ENCODE data around the gene INSM1.

Gene INSM1

DNA sequence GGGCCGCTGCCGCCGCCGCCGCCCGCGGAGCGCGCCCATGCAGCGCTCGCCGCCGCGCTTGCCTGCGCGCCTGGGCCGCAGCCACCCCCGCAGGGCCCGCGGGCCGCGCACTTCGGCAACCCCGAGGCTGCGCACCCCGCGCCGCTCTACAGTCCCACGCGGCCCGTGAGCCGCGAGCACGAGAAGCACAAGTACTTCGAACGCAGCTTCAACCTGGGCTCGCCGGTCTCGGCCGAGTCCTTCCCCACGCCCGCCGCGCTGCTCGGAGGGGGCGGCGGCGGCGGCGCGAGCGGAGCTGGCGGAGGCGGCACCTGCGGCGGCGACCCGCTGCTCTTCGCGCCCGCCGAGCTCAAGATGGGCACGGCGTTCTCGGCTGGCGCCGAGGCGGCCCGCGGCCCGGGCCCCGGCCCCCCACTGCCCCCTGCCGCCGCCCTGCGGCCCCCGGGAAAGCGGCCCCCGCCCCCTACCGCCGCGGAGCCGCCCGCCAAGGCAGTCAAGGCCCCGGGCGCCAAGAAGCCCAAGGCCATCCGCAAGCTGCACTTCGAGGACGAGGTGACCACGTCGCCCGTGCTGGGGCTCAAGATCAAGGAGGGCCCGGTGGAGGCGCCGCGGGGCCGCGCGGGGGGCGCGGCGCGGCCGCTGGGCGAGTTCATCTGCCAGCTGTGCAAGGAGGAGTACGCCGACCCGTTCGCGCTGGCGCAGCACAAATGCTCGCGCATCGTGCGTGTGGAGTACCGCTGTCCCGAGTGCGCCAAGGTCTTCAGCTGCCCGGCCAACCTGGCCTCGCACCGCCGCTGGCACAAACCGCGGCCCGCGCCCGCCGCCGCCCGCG, 730 bp downstream of the INSM1 start:
- no peak overlapping the region for H3K4me3 ChIP-seq (ENCODE audit: low read depth, low read length)
- POLR2A ChIA-PET, result no interaction called here
- DNase-seq (ENCODE audit: low read depth, low spot score), result no peak
- TF ChIP-seq, protein P1, sequence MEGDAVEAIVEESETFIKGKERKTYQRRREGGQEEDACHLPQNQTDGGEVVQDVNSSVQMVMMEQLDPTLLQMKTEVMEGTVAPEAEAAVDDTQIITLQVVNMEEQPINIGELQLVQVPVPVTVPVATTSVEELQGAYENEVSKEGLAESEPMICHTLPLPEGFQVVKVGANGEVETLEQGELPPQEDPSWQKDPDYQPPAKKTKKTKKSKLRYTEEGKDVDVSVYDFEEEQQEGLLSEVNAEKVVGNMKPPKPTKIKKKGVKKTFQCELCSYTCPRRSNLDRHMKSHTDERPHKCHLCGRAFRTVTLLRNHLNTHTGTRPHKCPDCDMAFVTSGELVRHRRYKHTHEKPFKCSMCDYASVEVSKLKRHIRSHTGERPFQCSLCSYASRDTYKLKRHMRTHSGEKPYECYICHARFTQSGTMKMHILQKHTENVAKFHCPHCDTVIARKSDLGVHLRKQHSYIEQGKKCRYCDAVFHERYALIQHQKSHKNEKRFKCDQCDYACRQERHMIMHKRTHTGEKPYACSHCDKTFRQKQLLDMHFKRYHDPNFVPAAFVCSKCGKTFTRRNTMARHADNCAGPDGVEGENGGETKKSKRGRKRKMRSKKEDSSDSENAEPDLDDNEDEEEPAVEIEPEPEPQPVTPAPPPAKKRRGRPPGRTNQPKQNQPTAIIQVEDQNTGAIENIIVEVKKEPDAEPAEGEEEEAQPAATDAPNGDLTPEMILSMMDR (IDR thresholded peaks at IDR 0.05; ENCODE audit: insufficient read depth, low read length, missing control alignments), result no peak
- CTCF ChIA-PET, result no interaction called here

DNA sequence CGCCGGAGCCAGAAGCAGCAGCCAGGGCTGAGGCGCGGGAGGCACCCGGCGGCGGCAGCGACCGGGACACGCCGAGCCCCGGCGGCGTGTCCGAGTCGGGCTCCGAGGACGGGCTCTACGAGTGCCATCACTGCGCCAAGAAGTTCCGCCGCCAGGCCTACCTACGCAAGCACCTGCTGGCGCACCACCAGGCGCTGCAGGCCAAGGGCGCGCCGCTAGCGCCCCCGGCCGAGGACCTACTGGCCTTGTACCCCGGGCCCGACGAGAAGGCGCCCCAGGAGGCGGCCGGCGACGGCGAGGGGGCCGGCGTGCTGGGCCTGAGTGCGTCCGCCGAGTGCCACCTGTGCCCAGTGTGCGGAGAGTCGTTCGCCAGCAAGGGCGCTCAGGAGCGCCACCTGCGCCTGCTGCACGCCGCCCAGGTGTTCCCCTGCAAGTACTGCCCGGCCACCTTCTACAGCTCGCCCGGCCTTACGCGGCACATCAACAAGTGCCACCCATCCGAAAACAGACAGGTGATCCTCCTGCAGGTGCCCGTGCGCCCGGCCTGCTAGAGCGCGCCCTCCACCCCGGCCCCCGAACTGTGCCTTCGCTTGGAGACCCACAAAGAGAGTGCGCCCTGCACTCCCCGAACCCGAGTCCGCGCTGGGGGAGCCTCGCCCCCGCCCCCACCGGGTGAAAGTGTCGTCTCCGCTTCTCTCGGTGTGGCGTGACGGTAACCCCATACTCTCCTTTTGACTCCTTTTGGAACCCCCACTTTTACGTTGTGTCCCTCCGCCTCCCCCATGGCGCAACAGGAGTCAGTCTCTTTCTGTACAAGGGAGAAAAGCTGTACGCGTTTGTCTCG, 1.6 kb downstream of the INSM1 start:
- ChIA-PET CTCF (interaction anchor here (1.1 kb wide), 1 partner anchor 286 kb away, joined by 3 read pairs; no protein-coding TSS in a partner anchor), POLR2A (no interaction called here)
- TF ChIP-seq, protein P1 (IDR thresholded peaks at IDR 0.05; ENCODE audit: insufficient read depth, low read length, missing control alignments), result no peak
- no peak overlapping the region for H3K4me3 ChIP-seq (ENCODE audit: low read depth, low read length)
- DNase-seq (ENCODE audit: low read depth, low spot score), result no peak

DNA sequence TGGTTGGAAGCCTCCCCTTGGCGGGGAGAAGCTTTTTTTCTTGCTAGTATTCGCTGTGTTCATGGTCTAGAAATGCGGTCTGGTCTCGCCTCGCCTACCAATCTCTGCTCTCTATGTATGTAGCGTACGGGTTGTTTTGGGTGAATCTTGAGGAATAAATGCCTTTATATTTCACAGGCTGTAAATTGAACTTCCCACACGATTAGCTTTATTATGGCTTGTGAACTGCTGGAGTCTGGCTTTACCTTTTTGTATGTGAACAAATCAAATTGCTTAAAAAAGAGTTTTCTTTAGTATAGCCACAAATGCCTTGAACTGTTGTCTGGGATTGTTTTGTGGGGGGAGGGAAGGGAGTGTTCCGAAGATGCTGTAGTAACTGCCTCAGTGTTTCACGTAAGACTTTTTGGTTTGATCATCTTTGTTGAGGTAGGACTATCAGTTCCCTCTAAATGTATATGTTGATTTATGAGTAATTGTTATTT, 2.2 kb downstream of the INSM1 start:
- H3K4me3 ChIP-seq (ENCODE audit: low read depth, low read length), result no peak overlapping the region
- TF ChIP-seq, protein P1 (IDR thresholded peaks at IDR 0.05; ENCODE audit: insufficient read depth, low read length, missing control alignments), result no peak
- CTCF ChIA-PET, result interaction anchor here (0.7 to 1.3 kb wide), 3 partner anchors 9 to 287 kb away, joined by 3 read pairs; no protein-coding TSS in a partner anchor
- POLR2A ChIA-PET, result no interaction called here
- no peak for DNase-seq (ENCODE audit: low read depth, low spot score)

DNA sequence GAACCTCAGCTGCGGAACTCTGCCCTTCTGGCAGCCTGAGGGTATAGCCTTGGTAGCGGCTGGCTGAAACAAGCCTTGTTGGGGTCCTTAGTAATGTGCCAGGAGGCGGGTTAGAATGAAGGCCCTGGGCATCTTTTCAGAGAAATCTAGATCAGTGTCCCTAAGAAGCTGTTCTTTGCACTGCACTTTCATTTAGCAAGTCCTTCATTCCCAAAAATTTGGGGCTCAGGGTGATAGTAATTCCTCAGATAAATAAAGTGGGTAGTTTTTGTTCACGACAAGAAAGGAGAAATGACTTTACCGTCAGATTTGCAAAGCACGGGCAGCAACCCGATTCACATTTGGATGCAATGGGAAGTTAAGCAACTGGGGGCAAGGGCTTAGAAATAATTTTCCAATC, 3.2 kb downstream of the INSM1 start:
- no peak for DNase-seq (ENCODE audit: low read depth, low spot score)
- ChIA-PET CTCF (interaction anchor here (1.3 to 1.7 kb wide), 4 partner anchors 12 to 222 kb away, joined by 3 to 6 read pairs (median 4); no protein-coding TSS in a partner anchor), POLR2A (no interaction called here)
- TF ChIP-seq, protein P1 (IDR thresholded peaks at IDR 0.05; ENCODE audit: insufficient read depth, low read length, missing control alignments), result no peak
- no peak overlapping the region for H3K4me3 ChIP-seq (ENCODE audit: low read depth, low read length)

DNA sequence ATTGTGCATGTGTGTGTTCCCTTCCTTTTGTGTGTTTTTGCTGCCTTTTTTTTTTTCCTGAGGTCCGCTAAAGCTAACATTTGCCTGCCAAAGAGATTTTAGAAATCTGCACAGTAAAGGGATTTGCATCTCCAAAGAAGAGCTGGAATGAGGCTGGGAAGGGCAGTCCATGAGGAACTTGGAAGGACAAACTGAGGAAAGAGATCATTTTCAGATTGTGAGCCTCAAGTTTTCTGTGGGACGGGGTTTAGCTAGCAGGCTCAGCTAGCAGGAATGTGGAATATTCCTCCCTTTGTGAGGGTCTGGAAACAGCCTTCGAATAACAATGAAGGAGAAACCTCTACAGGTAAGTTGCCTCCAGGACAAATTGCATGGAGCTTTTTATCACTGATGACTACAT, 3.8 kb downstream of the INSM1 start:
- H3K4me3 ChIP-seq (ENCODE audit: low read depth, low read length), result no peak overlapping the region
- ChIA-PET POLR2A (no interaction called here), CTCF (interaction anchor here (0.9 to 1.7 kb wide), 4 partner anchors 12 to 222 kb away, joined by 4 to 6 read pairs (median 4); no protein-coding TSS in a partner anchor)
- TF ChIP-seq, protein P1 (IDR thresholded peaks at IDR 0.05; ENCODE audit: insufficient read depth, low read length, missing control alignments), result no peak
- DNase-seq (ENCODE audit: low read depth, low spot score), result no peak
